AG09319 (cell line): ENCODE results near the gene GLIS1.

Experiments used
- DNase-seq: peaks from one replicate; pipeline ENCODE4 v3.0.0-alpha.2; 2010; ENCODE audit warnings: low read depth; ENCODE audit errors: extremely low read depth
- TF ChIP-seq, protein P1 (sequence below): IDR thresholded peaks from 2 replicates; pipeline ENCODE4 v1.5.1; 2011; ENCODE audit warnings: low read depth, mild to moderate bottlenecking, inconsistent platforms, low read length, moderate library complexity

GLIS1 gene

DNA sequence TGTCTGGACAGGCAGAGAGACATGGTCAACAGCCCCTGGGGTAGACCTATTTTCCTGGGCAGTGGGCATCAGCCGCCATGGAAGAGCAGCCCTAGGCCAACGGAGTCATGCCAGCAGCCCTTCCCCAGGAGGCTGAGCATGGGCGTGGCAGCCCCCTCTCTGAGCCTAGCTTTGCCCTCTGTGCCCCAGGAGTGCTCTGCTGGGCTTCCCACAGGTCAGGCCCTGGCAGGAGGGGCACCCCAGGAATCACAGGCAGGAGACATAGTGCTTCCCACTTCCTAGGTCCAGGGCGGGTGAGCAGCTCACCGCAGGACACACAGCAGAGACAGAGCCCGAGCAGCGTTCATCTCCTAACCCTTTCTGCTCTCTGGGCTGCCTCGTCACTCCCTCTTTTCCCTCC, 132.8 kb downstream of the GLIS1 start:
- DNase-seq, result no peak
- TF ChIP-seq, protein P1, sequence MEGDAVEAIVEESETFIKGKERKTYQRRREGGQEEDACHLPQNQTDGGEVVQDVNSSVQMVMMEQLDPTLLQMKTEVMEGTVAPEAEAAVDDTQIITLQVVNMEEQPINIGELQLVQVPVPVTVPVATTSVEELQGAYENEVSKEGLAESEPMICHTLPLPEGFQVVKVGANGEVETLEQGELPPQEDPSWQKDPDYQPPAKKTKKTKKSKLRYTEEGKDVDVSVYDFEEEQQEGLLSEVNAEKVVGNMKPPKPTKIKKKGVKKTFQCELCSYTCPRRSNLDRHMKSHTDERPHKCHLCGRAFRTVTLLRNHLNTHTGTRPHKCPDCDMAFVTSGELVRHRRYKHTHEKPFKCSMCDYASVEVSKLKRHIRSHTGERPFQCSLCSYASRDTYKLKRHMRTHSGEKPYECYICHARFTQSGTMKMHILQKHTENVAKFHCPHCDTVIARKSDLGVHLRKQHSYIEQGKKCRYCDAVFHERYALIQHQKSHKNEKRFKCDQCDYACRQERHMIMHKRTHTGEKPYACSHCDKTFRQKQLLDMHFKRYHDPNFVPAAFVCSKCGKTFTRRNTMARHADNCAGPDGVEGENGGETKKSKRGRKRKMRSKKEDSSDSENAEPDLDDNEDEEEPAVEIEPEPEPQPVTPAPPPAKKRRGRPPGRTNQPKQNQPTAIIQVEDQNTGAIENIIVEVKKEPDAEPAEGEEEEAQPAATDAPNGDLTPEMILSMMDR, result no peak

DNA sequence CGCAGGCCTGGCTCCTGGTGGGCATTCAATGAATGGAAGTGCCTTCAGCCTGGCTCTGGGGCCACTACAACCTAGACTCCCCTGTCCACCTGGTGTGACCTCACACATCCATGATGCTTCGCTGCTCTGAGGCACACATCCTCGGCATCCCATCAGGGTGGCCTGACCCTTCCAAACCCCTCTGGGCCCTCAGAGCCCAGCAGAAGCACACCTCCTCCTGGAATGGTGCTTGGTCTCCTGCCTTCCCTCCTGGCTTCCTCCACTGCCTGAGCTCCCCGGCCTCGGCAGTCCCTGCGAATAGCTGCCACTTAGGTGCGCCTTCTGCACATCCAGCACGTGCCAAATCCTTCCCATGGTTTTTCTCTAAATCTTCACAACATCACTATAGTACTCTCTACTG, 133.8 kb downstream of the GLIS1 start:
- DNase-seq, result no peak
- TF ChIP-seq, protein P1, result no peak

DNA sequence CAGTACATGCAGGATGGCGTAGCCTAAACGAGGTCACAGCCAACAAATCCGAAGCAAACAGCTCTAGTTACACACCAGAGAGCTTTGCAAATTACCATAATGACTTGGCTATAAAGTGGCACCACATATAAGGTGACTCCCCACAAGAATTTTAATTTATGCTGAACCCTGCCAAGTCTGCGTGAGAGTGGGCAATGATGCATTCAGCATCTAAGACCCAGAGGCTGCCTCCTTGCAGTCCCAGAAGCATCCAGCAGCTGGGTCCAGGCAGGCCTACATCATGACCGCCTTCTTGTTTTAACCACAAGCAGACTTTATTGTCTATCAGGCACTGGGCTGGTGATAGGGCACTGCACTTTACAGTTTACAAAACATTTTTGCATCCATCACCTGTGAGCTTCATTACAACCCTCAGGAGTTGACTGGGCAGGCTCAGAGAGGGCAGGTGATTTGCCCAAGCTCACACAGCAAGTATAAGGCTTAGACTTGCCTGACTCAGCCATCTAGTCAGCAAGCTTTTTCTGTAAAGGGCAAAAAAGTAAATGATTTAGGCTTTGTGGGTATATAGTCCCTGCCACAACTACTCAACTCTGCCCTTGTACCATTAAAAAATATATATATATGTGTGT, 134.6 kb downstream of the GLIS1 start:
- TF ChIP-seq, protein P1, result no peak

DNA sequence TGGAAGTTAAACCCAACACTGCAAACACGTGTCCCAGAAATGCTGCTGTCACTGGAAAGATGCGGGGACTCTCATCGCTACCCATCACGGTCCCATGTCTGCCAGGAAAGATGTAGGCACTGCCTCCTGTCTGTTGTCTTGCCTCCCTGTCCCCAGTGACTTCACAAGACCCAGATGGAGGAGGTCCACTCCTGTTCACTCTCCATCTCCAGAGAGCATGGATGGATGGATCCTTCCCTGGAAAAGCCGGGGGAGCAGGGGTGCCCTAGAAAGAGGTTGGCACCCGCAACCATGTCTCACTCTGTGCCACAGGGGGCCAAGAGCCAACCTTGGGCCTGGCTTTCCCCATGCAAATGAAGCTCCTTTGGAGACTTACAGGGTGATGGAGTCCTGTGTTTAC, 135.5 kb downstream of the GLIS1 start:
- TF ChIP-seq, protein P1, result no peak

More for the DNA sequence above, 134.6 kb downstream of the GLIS1 start:
- no peak for DNase-seq

DNA sequence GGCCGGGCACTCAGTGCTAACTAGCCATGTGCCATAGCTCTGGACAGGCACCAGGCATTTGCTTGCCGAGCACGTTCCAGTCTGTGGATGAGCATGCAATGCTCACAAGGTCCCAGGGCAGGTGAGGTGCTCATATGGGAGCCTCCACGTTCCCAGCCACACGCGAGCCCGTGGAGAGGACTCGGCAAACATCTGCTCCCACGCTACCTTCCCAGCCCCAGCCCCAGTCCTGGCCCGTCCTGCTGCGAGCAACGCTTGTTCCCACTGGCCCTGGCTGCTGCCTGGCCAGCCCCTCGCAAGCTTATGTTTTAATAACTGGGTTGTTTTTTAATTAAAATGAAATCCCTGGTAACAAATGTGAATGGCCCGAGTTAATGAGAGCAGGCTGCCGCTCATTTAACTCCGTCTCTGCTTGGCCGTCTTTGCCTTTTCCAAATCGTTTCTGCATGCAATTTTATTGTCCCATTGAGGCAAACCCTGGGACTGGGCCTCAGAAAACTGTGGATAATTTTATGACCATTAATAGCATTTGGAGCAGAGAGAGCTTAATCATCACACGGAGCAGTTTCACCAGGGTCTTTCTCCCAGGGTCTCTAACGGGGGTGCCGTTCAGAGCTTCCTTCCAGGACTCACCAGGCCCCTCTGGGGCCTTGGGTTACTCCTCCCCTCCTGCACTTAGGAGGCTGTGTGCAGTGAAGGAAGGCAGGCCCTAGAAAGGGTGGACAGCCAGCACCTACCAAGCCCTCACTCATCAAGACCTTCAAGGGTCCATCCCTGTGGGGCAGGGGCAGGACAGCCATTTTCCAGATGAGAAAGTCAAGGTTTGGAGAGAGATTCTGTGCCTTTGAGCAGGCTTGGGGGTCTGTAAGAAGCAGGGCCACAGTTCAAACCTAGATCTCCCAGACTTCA, 136.8 kb downstream of the GLIS1 start:
- TF ChIP-seq, protein P1, result no peak
- DNase-seq, result no peak

More for the DNA sequence above, 135.5 kb downstream of the GLIS1 start:
- no peak for DNase-seq

DNA sequence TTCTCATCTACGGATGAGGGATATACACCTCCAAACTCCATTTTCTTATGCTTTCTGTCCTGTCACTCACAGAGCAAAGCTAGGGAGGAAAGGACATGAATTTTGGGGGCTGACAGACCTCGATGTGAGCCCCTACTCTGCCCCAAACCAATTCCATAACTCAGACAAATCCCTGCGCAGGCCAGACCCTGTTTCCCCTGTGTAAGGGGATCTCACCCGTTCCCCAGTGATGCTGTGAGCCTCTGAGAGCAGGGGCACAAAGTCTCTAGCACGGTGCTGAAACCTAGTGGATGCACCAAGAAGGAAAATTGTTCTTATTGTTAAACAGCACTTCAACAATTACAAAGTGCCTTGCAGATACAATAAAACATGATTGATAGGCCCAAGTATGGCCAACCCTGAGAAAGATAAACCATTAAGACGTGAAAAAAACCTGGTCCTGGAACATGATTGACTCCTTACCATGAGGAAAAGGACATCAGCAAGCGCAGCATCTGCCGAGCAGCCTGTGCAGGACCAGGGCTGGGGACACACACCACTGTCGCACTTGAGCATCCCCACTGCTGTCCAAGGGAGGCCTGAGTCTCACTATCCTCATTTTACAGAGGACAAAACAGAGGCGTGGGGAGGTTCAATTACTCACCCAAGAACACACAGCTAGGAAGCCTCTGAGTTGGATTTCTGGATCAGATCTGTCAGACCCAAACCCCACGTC, 137.8 kb downstream of the GLIS1 start:
- TF ChIP-seq, protein P1, result no peak
- no peak for DNase-seq
